MG63 (cell line): Measurements from ENCODE around the gene PSMG3. TPM values are rescaled to one million over a fixed set of nuclear protein-coding genes. Genes with fewer than 3 reads are reported as not detected.

Experiments
- DNase-seq: peaks from one replicate; pipeline ENCODE4 v3.0.0-alpha.2; 2020
- H3K27me3 ChIP-seq: fragments of 250-450 bp; sonication (Bioruptor Pico); 2 replicates; pipeline ENCODE4 v1.5.1; 2020; ENCODE audit warnings: mild to moderate bottlenecking, moderate library complexity
- H3K36me3 ChIP-seq: fragments of 250-450 bp; sonication (Bioruptor Pico); 2 replicates; pipeline ENCODE4 v1.5.1; 2020; ENCODE audit warnings: mild to moderate bottlenecking, moderate library complexity
- H3K4me3 ChIP-seq: fragments of 250-450 bp; sonication (Bioruptor Pico); 2 replicates; pipeline ENCODE4 v1.5.1; 2020; ENCODE audit warnings: mild to moderate bottlenecking, moderate library complexity
- H3K9me3 ChIP-seq: fragments of 250-450 bp; sonication (Bioruptor Pico); 2 replicates; pipeline ENCODE4 v1.5.1; 2020; ENCODE audit warnings: mild to moderate bottlenecking, moderate library complexity
- total RNA-seq: library from RNA; depleted of rRNA; stranded (reverse); fragments of >200 nt; shearing (Covaris generic); gene quantifications from 2 replicates; pipeline ENCODE4 v1.2.3, GENCODE V29; 2014; ENCODE audit warnings: low replicate concordance; rRNA removed

Gene PSMG3
- 37.9 and 95.1 TPM in 2 replicates for total RNA-seq

GRCh38 chr7:1569833-1570632, at the start of gene PSMG3:
PSMG3 (minus strand) TSS chr7:1570032; CDS start chr7:1569339, 693 bp downstream.
- peaks cover 27% of the 10 kb centered on the region for H3K36me3 ChIP-seq
- no peaks in the 10 kb centered on the region for H3K9me3 ChIP-seq
- no peaks in the 10 kb centered on the region for H3K27me3 ChIP-seq
- peak; percentile 93 for DNase-seq
- peak within 1 kb of the TSS; percentile 98 for H3K4me3 ChIP-seq

- no peak for DNase-seq
- Histone ChIP-seq H3K36me3 (no peaks in the 10 kb centered on the region), H3K27me3 (no peaks in the 10 kb centered on the region), H3K9me3 (no peaks in the 10 kb centered on the region; the same call in 1 of the 2 replicates), H3K4me3 (no peak overlapping the region)
These were observed 48.6 kb upstream of the PSMG3 start for GRCh38 chr7:1618475-1618874.

- Histone ChIP-seq H3K4me3 (no peak overlapping the region), H3K27me3 (no peaks in the 10 kb centered on the region), H3K9me3 (no peaks in the 10 kb centered on the region; the same call in 1 of the 2 replicates), H3K36me3 (no peaks in the 10 kb centered on the region)
- DNase-seq: no peak
These were observed 48.1 kb upstream of the PSMG3 start for GRCh38 chr7:1617957-1618356.

GRCh38 chr7:1616741-1617140, 46.9 kb upstream of the PSMG3 start:
- Histone ChIP-seq H3K9me3 (no peaks in the 10 kb centered on the region; the same call in 1 of the 2 replicates), H3K27me3 (no peaks in the 10 kb centered on the region), H3K36me3 (no peaks in the 10 kb centered on the region), H3K4me3 (no peak overlapping the region)
- no peak for DNase-seq

GRCh38 chr7:1611708-1612241, 41.9 kb upstream of the PSMG3 start:
- DNase-seq: peak; percentile 88
- no peaks in the 10 kb centered on the region for H3K27me3 ChIP-seq
- H3K4me3 ChIP-seq: no peak overlapping the region
- no peaks in the 10 kb centered on the region for H3K36me3 ChIP-seq
- H3K9me3 ChIP-seq: no peaks in the 10 kb centered on the region; the same call in 1 of the 2 replicates

GRCh38 chr7:1610678-1611302, 41.0 kb upstream of the PSMG3 start:
- no peak overlapping the region for H3K4me3 ChIP-seq
- no peaks in the 10 kb centered on the region for H3K36me3 ChIP-seq
- peak; percentile 16 for DNase-seq
- no peaks in the 10 kb centered on the region for H3K9me3 ChIP-seq
- H3K27me3 ChIP-seq: no peaks in the 10 kb centered on the region

- Histone ChIP-seq H3K4me3 (no peak overlapping the region), H3K36me3 (no peaks in the 10 kb centered on the region), H3K27me3 (no peaks in the 10 kb centered on the region), H3K9me3 (no peaks in the 10 kb centered on the region)
- DNase-seq: no peak
These were observed 40.3 kb upstream of the PSMG3 start for GRCh38 chr7:1610013-1610677.

GRCh38 chr7:1609023-1609422, 39.2 kb upstream of the PSMG3 start:
- no peaks in the 10 kb centered on the region for H3K9me3 ChIP-seq
- no peaks in the 10 kb centered on the region for H3K36me3 ChIP-seq
- no peak for DNase-seq
- H3K4me3 ChIP-seq: no peak overlapping the region
- no peaks in the 10 kb centered on the region for H3K27me3 ChIP-seq

- DNase-seq: no peak
- Histone ChIP-seq H3K9me3 (no peaks in the 10 kb centered on the region), H3K27me3 (no peaks in the 10 kb centered on the region), H3K36me3 (no peaks in the 10 kb centered on the region), H3K4me3 (no peak overlapping the region)
These were observed 38.5 kb upstream of the PSMG3 start for GRCh38 chr7:1608318-1608717.

GRCh38 chr7:1607696-1608095, 37.9 kb upstream of the PSMG3 start:
- Histone ChIP-seq H3K9me3 (no peaks in the 10 kb centered on the region), H3K27me3 (no peaks in the 10 kb centered on the region), H3K4me3 (no peak overlapping the region), H3K36me3 (no peaks in the 10 kb centered on the region)
- no peak for DNase-seq

GRCh38 chr7:1607001-1607400, 37.2 kb upstream of the PSMG3 start:
- Histone ChIP-seq H3K36me3 (no peaks in the 10 kb centered on the region), H3K4me3 (no peak overlapping the region), H3K9me3 (no peaks in the 10 kb centered on the region), H3K27me3 (no peaks in the 10 kb centered on the region)
- DNase-seq: no peak

- DNase-seq: no peak
- H3K36me3 ChIP-seq: no peaks in the 10 kb centered on the region
- no peaks in the 10 kb centered on the region for H3K27me3 ChIP-seq
- H3K4me3 ChIP-seq: no peak overlapping the region
- no peaks in the 10 kb centered on the region for H3K9me3 ChIP-seq
These were observed 34.6 kb upstream of the PSMG3 start for GRCh38 chr7:1604383-1604782.

GRCh38 chr7:1603346-1604225, 33.8 kb upstream of the PSMG3 start:
- H3K36me3 ChIP-seq: no peaks in the 10 kb centered on the region
- H3K9me3 ChIP-seq: no peaks in the 10 kb centered on the region
- H3K4me3 ChIP-seq: no peak overlapping the region
- no peaks in the 10 kb centered on the region for H3K27me3 ChIP-seq
- DNase-seq: no peak

GRCh38 chr7:1602386-1602785, 32.6 kb upstream of the PSMG3 start:
- Histone ChIP-seq H3K36me3 (no peaks in the 10 kb centered on the region), H3K27me3 (no peaks in the 10 kb centered on the region), H3K4me3 (no peak overlapping the region), H3K9me3 (no peaks in the 10 kb centered on the region)
- DNase-seq: no peak

GRCh38 chr7:1601956-1602355, 32.1 kb upstream of the PSMG3 start:
- DNase-seq: no peak
- no peaks in the 10 kb centered on the region for H3K27me3 ChIP-seq
- H3K4me3 ChIP-seq: no peak overlapping the region
- no peaks in the 10 kb centered on the region for H3K9me3 ChIP-seq
- no peaks in the 10 kb centered on the region for H3K36me3 ChIP-seq

GRCh38 chr7:1599640-1600395, 30.0 kb upstream of the PSMG3 start:
- Histone ChIP-seq H3K27me3 (no peaks in the 10 kb centered on the region), H3K9me3 (no peaks in the 10 kb centered on the region), H3K36me3 (no peaks in the 10 kb centered on the region), H3K4me3 (no peak overlapping the region)
- DNase-seq: no peak
